Left lung (tissue), 10 donors: ENCODE results near the gene ADGB. TPM values are rescaled to one million over a fixed set of nuclear protein-coding genes. Genes with fewer than 3 reads are reported as not detected.

Experiments
- ATAC-seq: fragments of 200-7000 bp; cut with Tn5 transposase; one replicate; pipeline ENCODE4 v1.9.1; 2020; ENCODE audit warnings: moderate library complexity
- DNase-seq, 4 donors: peaks; one replicate each; pipeline ENCODE4 v3.0.0-alpha.2; 2013 to 2020
- H3K27ac ChIP-seq, 2 donors: fragments of 200-600 bp; sonication (generic) in 1 of 2; one replicate each; pipeline versions ENCODE4 v1.5.0 to v1.8.0; 2020 to 2021
- H3K27me3 ChIP-seq, 2 donors: fragments of 200-600 bp; sonication (generic) in 1 of 2; one replicate each; pipeline versions ENCODE4 v1.5.0 to v1.8.0; 2020 to 2021
- H3K36me3 ChIP-seq, 2 donors: fragments of 200-600 bp; sonication (generic) in 1 of 2; one replicate each; pipeline versions ENCODE4 v1.5.0 to v1.8.0; 2020 to 2021
- H3K4me1 ChIP-seq, 2 donors: fragments of 200-600 bp; one replicate each; pipeline ENCODE4 v1.8.0; 2021
- H3K4me3 ChIP-seq, 2 donors: fragments of 200-600 bp; sonication (generic) in 1 of 2; one replicate each; pipeline versions ENCODE4 v1.5.0 to v1.8.0; 2020 to 2021; ENCODE audit warnings: mild to moderate bottlenecking in 1 of 2
- H3K9me3 ChIP-seq, 2 donors: fragments of 200-600 bp; sonication (generic) in 1 of 2; one replicate each; pipeline versions ENCODE4 v1.5.0 to v1.8.0; 2020 to 2021
- intact Hi-C, 2 donors: fragments of 100-400 bp; cut with DNase I; formaldehyde crosslinking; loops; one replicate each; pipeline versions ENCODE4 v1.11.2 to v1.14.2; 2022
- polyA plus RNA-seq, 6 donors: library from polyadenylated mRNA; unstranded; fragments of 120-200 nt; gene quantifications; one replicate each; pipeline ENCODE4 v1.2.1, GENCODE V29; 2013; ENCODE audit not compliant: insufficient read length in 6 of 6
- total RNA-seq, 2 donors: library from RNA; stranded (reverse); fragmentation: NEBNext Ultra II Directional; extraction: Animal tissue kit (Norgen Biotek cat#: 25700); gene quantifications; one replicate each; pipeline ENCODE4 v1.2.1, GENCODE V29; 2021
- TF ChIP-seq, protein P1 (sequence below), 2 donors: fragments of 200-600 bp; sonication (generic) in 1 of 2; IDR thresholded peaks; one replicate each; pipeline versions ENCODE4 v1.5.0 to v1.8.0; 2021; ENCODE audit warnings: antibody characterized with exemption in 2 of 2
- donor health status: DM: no; HTN: yes; CAD: no.
- donor health status: DM: no; HTN: no; CAD: no.

Gene ADGB
- total and polyA plus RNA-seq, 8 donors = 0.67 to 5.9 (median 2.5) TPM; not detected in 1

DNA sequence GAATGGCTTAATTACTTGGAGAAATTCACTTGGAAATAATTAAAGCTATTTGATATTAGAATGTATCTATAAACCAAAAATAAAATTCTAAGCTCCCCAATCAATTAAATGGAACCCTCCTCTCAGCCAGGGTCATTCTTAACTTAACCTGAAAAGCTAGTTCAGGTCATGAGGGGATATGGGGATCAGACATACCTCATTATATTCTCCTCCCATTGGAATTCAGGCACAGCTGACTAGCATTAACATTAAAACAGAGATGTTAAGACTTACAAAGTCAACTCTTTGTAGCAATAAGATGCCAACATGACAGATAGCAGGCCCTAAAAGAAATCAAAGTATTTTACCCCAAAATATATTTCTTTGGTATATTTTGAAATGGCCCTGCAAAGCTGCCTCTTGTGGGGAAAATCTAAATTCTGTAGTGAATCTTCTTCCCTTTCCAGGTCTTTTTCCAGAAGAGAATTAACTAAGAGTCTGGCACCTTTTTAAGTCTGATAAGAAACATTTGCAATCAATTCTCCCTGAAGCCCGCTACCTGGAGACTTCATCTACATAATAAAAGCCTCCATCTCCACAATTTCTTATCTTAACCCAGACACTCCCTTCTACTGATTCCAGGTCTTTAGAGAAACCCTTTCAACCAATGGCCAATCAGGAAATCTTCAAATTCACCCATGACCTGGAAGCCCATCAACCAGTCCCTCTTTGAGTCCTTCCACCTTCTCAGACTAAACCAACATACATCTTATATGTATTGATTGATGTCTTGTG lies 231.2 kb downstream of the ADGB start:
- H3K4me3 ChIP-seq = no peak overlapping the region
- H3K27me3 ChIP-seq = no peaks in the 10 kb centered on the region
- DNase-seq = no peak
- no peak for ATAC-seq
- no peaks in the 10 kb centered on the region for H3K36me3 ChIP-seq
- no peak overlapping the region for H3K27ac ChIP-seq
- TF ChIP-seq, protein P1, sequence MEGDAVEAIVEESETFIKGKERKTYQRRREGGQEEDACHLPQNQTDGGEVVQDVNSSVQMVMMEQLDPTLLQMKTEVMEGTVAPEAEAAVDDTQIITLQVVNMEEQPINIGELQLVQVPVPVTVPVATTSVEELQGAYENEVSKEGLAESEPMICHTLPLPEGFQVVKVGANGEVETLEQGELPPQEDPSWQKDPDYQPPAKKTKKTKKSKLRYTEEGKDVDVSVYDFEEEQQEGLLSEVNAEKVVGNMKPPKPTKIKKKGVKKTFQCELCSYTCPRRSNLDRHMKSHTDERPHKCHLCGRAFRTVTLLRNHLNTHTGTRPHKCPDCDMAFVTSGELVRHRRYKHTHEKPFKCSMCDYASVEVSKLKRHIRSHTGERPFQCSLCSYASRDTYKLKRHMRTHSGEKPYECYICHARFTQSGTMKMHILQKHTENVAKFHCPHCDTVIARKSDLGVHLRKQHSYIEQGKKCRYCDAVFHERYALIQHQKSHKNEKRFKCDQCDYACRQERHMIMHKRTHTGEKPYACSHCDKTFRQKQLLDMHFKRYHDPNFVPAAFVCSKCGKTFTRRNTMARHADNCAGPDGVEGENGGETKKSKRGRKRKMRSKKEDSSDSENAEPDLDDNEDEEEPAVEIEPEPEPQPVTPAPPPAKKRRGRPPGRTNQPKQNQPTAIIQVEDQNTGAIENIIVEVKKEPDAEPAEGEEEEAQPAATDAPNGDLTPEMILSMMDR (IDR thresholded peaks at IDR 0.05) = no peak
- H3K9me3 ChIP-seq = no peaks in the 10 kb centered on the region
- intact Hi-C loops = no loop called here
- no peaks in the 10 kb centered on the region for H3K4me1 ChIP-seq

DNA sequence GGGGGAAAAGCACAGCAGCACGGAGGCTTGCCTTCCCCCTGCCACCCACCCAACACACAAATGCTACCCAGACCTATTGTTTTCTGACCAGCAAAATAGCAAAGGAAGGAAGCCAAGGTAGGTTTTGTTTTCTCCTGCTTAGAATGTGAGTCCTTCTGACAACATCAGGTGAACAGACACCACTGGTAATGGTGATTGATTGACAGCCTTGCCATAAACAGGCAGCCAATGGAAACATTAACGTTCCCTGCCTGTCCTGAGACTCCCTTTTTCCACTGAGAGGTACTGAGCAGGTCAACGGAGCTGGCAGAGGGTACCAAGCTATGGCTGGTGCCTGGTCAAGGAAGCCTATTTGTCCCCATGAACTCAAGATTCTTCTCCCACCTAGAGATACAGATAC lies 234.4 kb downstream of the ADGB start:
- Histone ChIP-seq H3K4me3 (no peak overlapping the region), H3K9me3 (no peaks in the 10 kb centered on the region), H3K27ac (no peak overlapping the region), H3K27me3 (no peaks in the 10 kb centered on the region), H3K36me3 (no peaks in the 10 kb centered on the region), H3K4me1 (no peaks in the 10 kb centered on the region)
- no peak for DNase-seq
- TF ChIP-seq, protein P1 (IDR thresholded peaks at IDR 0.05) = no peak
- no peak for ATAC-seq
- intact Hi-C loops = no loop called here

DNA sequence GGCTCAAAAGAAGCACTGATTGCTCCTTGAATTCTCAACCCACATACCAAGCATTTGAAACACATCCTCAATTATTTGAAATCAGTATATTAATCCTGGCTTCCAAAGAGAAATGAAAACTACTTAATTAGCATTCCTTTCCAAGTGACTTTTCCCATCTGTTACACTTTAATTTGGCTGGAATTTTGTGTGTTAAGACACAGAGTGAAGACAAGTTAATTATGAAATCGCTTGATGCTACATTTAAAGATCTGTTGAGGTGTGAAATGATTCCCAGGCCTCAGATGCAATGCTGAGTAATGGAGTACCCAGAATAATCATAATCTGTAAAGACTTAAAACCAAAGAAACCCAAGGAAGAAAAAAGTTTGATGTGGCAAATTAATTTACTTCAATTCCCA lies 241.4 kb downstream of the ADGB start:
- H3K36me3 ChIP-seq = no peaks in the 10 kb centered on the region
- intact Hi-C loops = no loop called here
- H3K9me3 ChIP-seq = no peaks in the 10 kb centered on the region
- ATAC-seq (no peak), DNase-seq (no peak)
- no peak overlapping the region for H3K27ac ChIP-seq
- no peaks in the 10 kb centered on the region for H3K4me1 ChIP-seq
- TF ChIP-seq, protein P1 (IDR thresholded peaks at IDR 0.05) = no peak
- H3K27me3 ChIP-seq = no peaks in the 10 kb centered on the region
- no peak overlapping the region for H3K4me3 ChIP-seq

DNA sequence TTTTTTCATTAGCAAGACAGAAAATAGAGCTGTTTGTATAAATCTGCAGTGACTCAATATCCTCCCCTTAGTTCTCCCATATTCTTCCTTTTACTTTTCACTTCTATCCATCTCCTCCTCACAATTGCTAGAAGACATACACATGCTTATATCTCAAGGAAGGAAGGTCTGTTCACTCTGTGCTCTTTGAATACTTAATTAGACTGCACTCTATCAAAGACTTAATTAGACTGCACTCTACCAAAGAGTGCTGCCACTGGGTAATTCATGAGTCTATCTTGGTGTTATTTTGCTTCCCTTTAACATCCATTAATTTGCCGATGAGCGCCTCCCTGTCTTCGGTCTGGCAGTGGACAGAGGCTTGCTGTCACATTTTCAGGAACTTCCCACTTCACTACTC lies 241.9 kb downstream of the ADGB start:
- Histone ChIP-seq H3K4me1 (no peaks in the 10 kb centered on the region), H3K27ac (no peak overlapping the region), H3K36me3 (no peaks in the 10 kb centered on the region), H3K9me3 (no peaks in the 10 kb centered on the region), H3K27me3 (no peaks in the 10 kb centered on the region), H3K4me3 (no peak overlapping the region)
- ATAC-seq (no peak), DNase-seq (no peak)
- intact Hi-C loops = no loop called here
- TF ChIP-seq, protein P1 (IDR thresholded peaks at IDR 0.05) = no peak

DNA sequence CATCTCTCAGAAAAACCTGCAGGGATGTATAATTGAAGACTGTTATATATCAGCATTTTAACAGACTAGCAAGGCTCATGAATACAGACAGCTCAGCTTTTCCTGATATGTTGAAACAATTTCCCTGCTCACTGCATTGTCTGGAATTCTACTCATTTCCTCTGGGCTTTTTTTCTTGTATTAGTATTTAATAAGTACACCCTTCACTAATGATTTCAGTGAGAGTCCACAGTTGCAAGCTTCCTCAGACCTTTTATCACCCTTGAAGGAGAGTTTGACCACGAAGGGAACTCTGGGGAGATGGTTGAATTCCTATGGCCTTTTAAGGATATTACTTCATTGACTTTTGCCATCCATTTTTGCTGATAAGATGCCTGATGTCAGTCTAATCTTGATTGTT lies 248.7 kb downstream of the ADGB start:
- DNase-seq = no peak
- Histone ChIP-seq H3K4me1 (no peaks in the 10 kb centered on the region), H3K27me3 (no peaks in the 10 kb centered on the region), H3K27ac (no peak overlapping the region), H3K9me3 (no peaks in the 10 kb centered on the region), H3K36me3 (no peaks in the 10 kb centered on the region), H3K4me3 (no peak overlapping the region)
- intact Hi-C loops = no loop called here
- ATAC-seq = no peak
- TF ChIP-seq, protein P1 (IDR thresholded peaks at IDR 0.05) = no peak
